GM21526 (cell line): ENCODE measurements around the gene GLIS1.

Source experiments
- ATAC-seq: cut with Tn5 transposase; IDR thresholded peaks from one replicate; pipeline ENCODE4 v1.9.1; 2021; ENCODE audit warnings: moderate library complexity; ENCODE audit not compliant: unreplicated experiment, low FRiP score

Gene GLIS1

GRCh38 chr1:53554592-53555305, 184.2 kb downstream of the GLIS1 start:
- ATAC-seq = no peak

GRCh38 chr1:53553734-53554509, 185.0 kb downstream of the GLIS1 start:
- no peak for ATAC-seq

- ATAC-seq = no peak
Observed at GRCh38 chr1:53552981-53553733, 185.8 kb downstream of the GLIS1 start.

- no peak for ATAC-seq
Observed at GRCh38 chr1:53552146-53552861, 186.7 kb downstream of the GLIS1 start.

GRCh38 chr1:53551428-53551995, 187.5 kb downstream of the GLIS1 start:
- no peak for ATAC-seq

- no peak for ATAC-seq
Observed at GRCh38 chr1:53550201-53550741, 188.7 kb downstream of the GLIS1 start.

- ATAC-seq = no peak
Observed at GRCh38 chr1:53549781-53550180, 189.2 kb downstream of the GLIS1 start.

GRCh38 chr1:53549287-53549686, 189.7 kb downstream of the GLIS1 start:
- ATAC-seq = no peak

GRCh38 chr1:53548031-53548491, 190.9 kb downstream of the GLIS1 start:
- ATAC-seq = no peak

GRCh38 chr1:53547231-53547790, 191.7 kb downstream of the GLIS1 start:
- no peak for ATAC-seq

GRCh38 chr1:53546409-53547155, 192.4 kb downstream of the GLIS1 start:
- ATAC-seq = no peak

GRCh38 chr1:53545663-53546408, 193.1 kb downstream of the GLIS1 start:
- ATAC-seq = no peak

- ATAC-seq = no peak
Observed at GRCh38 chr1:53544728-53545515, 194.0 kb downstream of the GLIS1 start.

- no peak for ATAC-seq
Observed at GRCh38 chr1:53543778-53544695, 194.9 kb downstream of the GLIS1 start.

GRCh38 chr1:53543130-53543777, 195.7 kb downstream of the GLIS1 start:
- no peak for ATAC-seq

GRCh38 chr1:53542551-53542950, 196.4 kb downstream of the GLIS1 start:
- ATAC-seq = no peak
